HepG2 (cell line): ENCODE measurements around the gene CCDC154. TPM values are rescaled to one million over a fixed set of nuclear protein-coding genes. Genes with fewer than 3 reads are reported as not detected.

Experiments used
- GABPB1 ChIP-seq: IDR thresholded peaks from 2 replicates; pipeline ENCODE4 v1.6.1; 2016; ENCODE audit warnings: mild to moderate bottlenecking, missing genetic modification reagents, moderate library complexity, missing compliant biosample characterization
- GTF3A ChIP-seq: sonication (generic); formaldehyde crosslinking; conservative IDR thresholded peaks from 2 replicates; pipeline ENCODE4 v1.4.0; 2020; ENCODE audit warnings: mild to moderate bottlenecking, missing genetic modification reagents
- MEIS1 ChIP-seq: sonication (generic); formaldehyde crosslinking; IDR thresholded peaks from 2 replicates; pipeline ENCODE4 v1.9.0; 2021; ENCODE audit warnings: mild to moderate bottlenecking, missing genetic modification reagents, moderate library complexity, borderline replicate concordance
- MXD4 ChIP-seq: IDR thresholded peaks from 2 replicates; pipeline ENCODE4 v1.6.1; 2016; ENCODE audit warnings: mild to moderate bottlenecking, missing biosample characterization, missing genetic modification reagents
- MYC ChIP-seq: sonication (generic); formaldehyde crosslinking; IDR thresholded peaks from 2 replicates; pipeline ENCODE4 v1.9.0; 2021; ENCODE audit warnings: missing genetic modification reagents, borderline replicate concordance
- NFE2L2 ChIP-seq: fragments of 150-350 bp; IDR thresholded peaks from 2 replicates; pipeline ENCODE4 v1.6.1; 2014; ENCODE audit warnings: low read length
- RBAK ChIP-seq: sonication (generic); formaldehyde crosslinking; IDR thresholded peaks from 2 replicates; pipeline ENCODE4 v1.5.1; 2020; ENCODE audit warnings: mild to moderate bottlenecking, missing genetic modification reagents
- RBFOX2 ChIP-seq: fragments of 200-400 bp; formaldehyde crosslinking; IDR thresholded peaks from 2 replicates; pipeline ENCODE4 v1.6.1; 2017; ENCODE audit warnings: low read depth, mild to moderate bottlenecking, low read length
- SMARCE1 ChIP-seq: fragments of 450-650 bp; IDR thresholded peaks from 2 replicates; pipeline ENCODE4 v1.6.1; 2017; ENCODE audit warnings: borderline replicate concordance
- SNAI1 ChIP-seq: sonication (generic); formaldehyde crosslinking; IDR thresholded peaks from 2 replicates; pipeline ENCODE4 v1.5.0; 2020; ENCODE audit warnings: mild to moderate bottlenecking, missing genetic modification reagents, borderline replicate concordance
- SOX5 ChIP-seq: IDR thresholded peaks from 2 replicates; pipeline ENCODE4 v1.6.1; 2016; ENCODE audit warnings: borderline replicate concordance
- SRSF1 ChIP-seq: fragments of 200-400 bp; formaldehyde crosslinking; optimal IDR thresholded peaks from 2 replicates; pipeline ENCODE3; 2017; ENCODE audit warnings: mild to moderate bottlenecking, low read depth, low read length, moderate library complexity
- ZNF251 ChIP-seq: sonication (generic); formaldehyde crosslinking; IDR thresholded peaks from 2 replicates; pipeline ENCODE4 v1.9.0; 2021; ENCODE audit warnings: mild to moderate bottlenecking, missing genetic modification reagents
- ZNF264 ChIP-seq: sonication (generic); formaldehyde crosslinking; IDR thresholded peaks from 2 replicates; pipeline ENCODE4 v1.4.0; 2020; ENCODE audit warnings: missing genetic modification reagents
- ZNF317 ChIP-seq: sonication (generic); formaldehyde crosslinking; IDR thresholded peaks from 2 replicates; pipeline ENCODE4 v1.5.0; 2020; ENCODE audit warnings: mild to moderate bottlenecking, missing genetic modification reagents
- ZNF382 ChIP-seq: sonication (generic); formaldehyde crosslinking; IDR thresholded peaks from 2 replicates; pipeline ENCODE4 v1.5.0; 2020; ENCODE audit warnings: missing genetic modification reagents, mild to moderate bottlenecking, borderline replicate concordance
- ZNF549 ChIP-seq: sonication (generic); formaldehyde crosslinking; IDR thresholded peaks from 2 replicates; pipeline ENCODE4 v1.5.0; 2020; ENCODE audit warnings: missing genetic modification reagents
- ZNF589 ChIP-seq: sonication (generic); formaldehyde crosslinking; conservative IDR thresholded peaks from 2 replicates; pipeline ENCODE4 v1.8.0; 2022; ENCODE audit warnings: mild to moderate bottlenecking, moderate library complexity, missing genetic modification reagents
- ZNF761 ChIP-seq: sonication (generic); formaldehyde crosslinking; conservative IDR thresholded peaks from 2 replicates; pipeline ENCODE4 v1.4.0; 2020; ENCODE audit warnings: mild to moderate bottlenecking, missing genetic modification reagents
- polyA plus RNA-seq, 8 experiments: library from polyadenylated mRNA; depleted of rRNA in 3 of 8; stranded (reverse) in 7 of 8; unstranded in 1 of 8; fragments of >200 nt; fragmentation: Illumina TruSeq in 4 of 8; extraction: Trizol in 4 of 8; gene quantifications; 2 replicates each; pipeline versions ENCODE4 v1.2.1 to v1.2.3, GENCODE V29; 2011 to 2016; ENCODE audit warnings: low read depth in 4 of 8, missing spikeins in 1 of 8, mixed read lengths in 1 of 8; ENCODE audit not compliant: insufficient read depth in 1 of 8
- total RNA-seq, 5 experiments: library from RNA; depleted of rRNA; stranded (reverse); fragments of >200 nt; fragmentation: Illumina TruSeq; extraction: Trizol; gene quantifications; 2 replicates each; pipeline ENCODE4 v1.2.3, GENCODE V29; 2016; ENCODE audit warnings: low read depth in 1 of 5
- TF ChIP-seq, protein P1 (sequence below): sonication (generic); formaldehyde crosslinking; IDR thresholded peaks from 2 replicates; pipeline ENCODE4 v1.8.0; 2022; ENCODE audit warnings: missing genetic modification reagents, mild to moderate bottlenecking, inconsistent platforms, borderline replicate concordance
- TF ChIP-seq, protein P2 (sequence below): sonication (generic); formaldehyde crosslinking; IDR thresholded peaks from 2 replicates; pipeline ENCODE4 v1.4.0; 2020; ENCODE audit warnings: missing genetic modification reagents, mild to moderate bottlenecking, borderline replicate concordance
- TF ChIP-seq, protein P3 (sequence below), 2 experiments: sonication (generic) in 1 of 2; formaldehyde crosslinking in 1 of 2; IDR thresholded peaks; 2 replicates each; pipeline versions ENCODE4 v1.5.1 to v1.6.1; 2011 to 2020; ENCODE audit warnings: borderline replicate concordance in 1 of 2, low read depth in 1 of 2, low read length in 1 of 2, mild to moderate bottlenecking in 1 of 2, missing genetic modification reagents in 1 of 2, moderate library complexity in 1 of 2

Gene CCDC154
- total and polyA plus RNA-seq, 2 of the 13 experiments (the other 11 are each of a cell fraction or from before 2014, with no cell fraction given), result 0.92 to 1.5 TPM

DNA sequence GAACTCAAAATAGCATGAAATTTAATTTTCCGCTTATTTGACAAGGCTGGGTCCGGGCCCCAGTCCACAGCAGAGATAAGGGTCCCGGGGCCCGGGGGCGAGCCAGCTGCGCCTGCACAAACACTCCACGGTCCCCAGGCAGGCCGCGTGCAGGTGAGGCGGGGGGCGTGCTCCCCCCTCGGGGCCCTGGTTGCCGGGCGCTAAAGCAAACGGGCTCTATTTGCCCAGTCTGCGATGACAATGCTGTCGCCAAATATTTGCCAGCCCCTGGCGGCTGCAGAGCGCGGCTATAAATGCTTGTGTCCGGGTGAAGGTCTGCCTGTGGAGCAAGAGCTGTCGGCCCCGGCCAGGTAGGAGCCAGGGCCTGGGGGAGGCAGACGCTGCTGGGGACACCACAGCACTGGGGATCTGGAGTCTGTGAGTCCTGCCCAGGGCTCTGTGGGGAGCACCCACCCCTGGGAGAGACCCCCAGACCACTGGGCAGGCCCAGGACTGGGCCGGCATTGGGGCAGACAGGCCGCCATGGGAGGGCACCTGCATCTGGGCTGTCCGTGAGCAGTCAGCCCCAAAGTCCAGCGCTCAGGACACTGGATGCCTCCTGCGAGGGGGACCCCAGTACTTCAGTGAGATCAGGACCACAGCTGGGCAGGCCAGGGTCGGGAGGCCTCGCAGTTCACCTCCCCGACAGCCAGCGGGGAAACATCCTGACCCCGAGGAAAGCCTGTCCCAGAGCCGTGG lies 13.4 kb downstream of the CCDC154 start, which contains the start of gene PERCC1 (continued):
- no peak for TF ChIP-seq ZNF549 (CRISPR knock-in tag)
- no peak for TF ChIP-seq ZNF264
- TF ChIP-seq SRSF1, result peak; percentile 91
- no peak for TF ChIP-seq RBAK (CRISPR knock-in tag)
- TF ChIP-seq RBFOX2, result no peak
- TF ChIP-seq ZNF382, result no peak
- TF ChIP-seq MYC (CRISPR knock-in tag), result peak; percentile 90
- 0 out of 2 replicates have a peak, but pooled peaks have one; percentile 58 for TF ChIP-seq ZNF589 (CRISPR knock-in tag)
- TF ChIP-seq ZNF251 (CRISPR knock-in tag), result no peak
- peak; percentile 57; the same call in 1 of the 2 replicates for TF ChIP-seq MEIS1 (CRISPR knock-in tag)
- TF ChIP-seq ZNF761, result peak; percentile 79; the same call in 1 of the 2 replicates
- peak; percentile 86 for TF ChIP-seq SOX5 (CRISPR knock-in tag)
- no peak for TF ChIP-seq NFE2L2
- TF ChIP-seq, protein P1, sequence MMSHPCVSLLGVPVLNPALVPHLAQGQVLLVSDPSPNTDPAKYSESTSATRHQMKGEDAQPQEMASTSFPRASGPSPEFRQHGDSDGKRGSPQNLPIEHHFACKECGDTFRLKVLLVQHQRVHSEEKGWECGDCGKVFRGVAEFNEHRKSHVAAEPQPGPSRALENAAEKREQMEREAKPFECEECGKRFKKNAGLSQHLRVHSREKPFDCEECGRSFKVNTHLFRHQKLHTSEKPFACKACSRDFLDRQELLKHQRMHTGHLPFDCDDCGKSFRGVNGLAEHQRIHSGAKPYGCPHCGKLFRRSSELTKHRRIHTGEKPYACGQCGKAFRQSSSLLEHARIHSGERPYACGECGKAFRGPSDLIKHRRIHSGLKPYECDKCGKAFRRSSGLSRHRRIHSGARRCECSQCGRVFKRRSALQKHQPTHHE (CRISPR knock-in tag), result no peak
- TF ChIP-seq, protein P2, sequence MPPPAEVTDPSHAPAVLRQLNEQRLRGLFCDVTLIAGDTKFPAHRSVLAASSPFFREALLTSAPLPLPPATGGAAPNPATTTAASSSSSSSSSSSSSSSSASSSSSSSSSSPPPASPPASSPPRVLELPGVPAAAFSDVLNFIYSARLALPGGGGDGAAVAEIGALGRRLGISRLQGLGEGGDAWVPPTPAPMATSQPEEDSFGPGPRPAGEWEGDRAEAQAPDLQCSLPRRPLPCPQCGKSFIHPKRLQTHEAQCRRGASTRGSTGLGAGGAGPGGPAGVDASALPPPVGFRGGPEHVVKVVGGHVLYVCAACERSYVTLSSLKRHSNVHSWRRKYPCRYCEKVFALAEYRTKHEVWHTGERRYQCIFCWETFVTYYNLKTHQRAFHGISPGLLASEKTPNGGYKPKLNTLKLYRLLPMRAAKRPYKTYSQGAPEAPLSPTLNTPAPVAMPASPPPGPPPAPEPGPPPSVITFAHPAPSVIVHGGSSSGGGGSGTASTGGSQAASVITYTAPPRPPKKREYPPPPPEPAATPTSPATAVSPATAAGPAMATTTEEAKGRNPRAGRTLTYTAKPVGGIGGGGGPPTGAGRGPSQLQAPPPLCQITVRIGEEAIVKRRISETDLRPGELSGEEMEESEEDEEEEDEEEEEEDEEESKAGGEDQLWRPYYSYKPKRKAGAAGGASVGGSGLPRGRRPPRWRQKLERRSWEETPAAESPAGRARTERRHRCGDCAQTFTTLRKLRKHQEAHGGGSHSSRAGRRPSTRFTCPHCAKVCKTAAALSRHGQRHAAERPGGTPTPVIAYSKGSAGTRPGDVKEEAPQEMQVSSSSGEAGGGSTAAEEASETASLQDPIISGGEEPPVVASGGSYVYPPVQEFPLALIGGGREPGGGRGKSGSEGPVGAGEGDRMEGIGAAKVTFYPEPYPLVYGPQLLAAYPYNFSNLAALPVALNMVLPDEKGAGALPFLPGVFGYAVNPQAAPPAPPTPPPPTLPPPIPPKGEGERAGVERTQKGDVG, result peak; percentile 58; the same call in 1 of the 2 replicates
- TF ChIP-seq GABPB1 (CRISPR knock-in tag), result peak; percentile 68; the same call in 1 of the 2 replicates
- TF ChIP-seq, protein P3, sequence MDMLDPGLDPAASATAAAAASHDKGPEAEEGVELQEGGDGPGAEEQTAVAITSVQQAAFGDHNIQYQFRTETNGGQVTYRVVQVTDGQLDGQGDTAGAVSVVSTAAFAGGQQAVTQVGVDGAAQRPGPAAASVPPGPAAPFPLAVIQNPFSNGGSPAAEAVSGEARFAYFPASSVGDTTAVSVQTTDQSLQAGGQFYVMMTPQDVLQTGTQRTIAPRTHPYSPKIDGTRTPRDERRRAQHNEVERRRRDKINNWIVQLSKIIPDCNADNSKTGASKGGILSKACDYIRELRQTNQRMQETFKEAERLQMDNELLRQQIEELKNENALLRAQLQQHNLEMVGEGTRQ (IDR thresholded peaks at IDR 0.05; ENCODE audit: low read depth, low read length), result no peak
- TF ChIP-seq, protein P3 (CRISPR knock-in tag; IDR thresholded peaks at IDR 0.05; ENCODE audit: borderline replicate concordance), result peak; percentile 32; the same call in 1 of the 2 replicates
- no peak for TF ChIP-seq SMARCE1
- TF ChIP-seq GTF3A (CRISPR knock-in tag), result no peak
- no peak for TF ChIP-seq ZNF317 (CRISPR knock-in tag)
- TF ChIP-seq MXD4, result 0 out of 2 replicates have a peak, but pooled peaks have one; percentile 29
- no peak for TF ChIP-seq SNAI1 (CRISPR knock-in tag)
